GM19035 (cell line): ENCODE results near the gene HLCS.
"Not testable (repeated sequence)": the region's sequence is repeated elsewhere in the genome, so short reads cannot be mapped to it uniquely, and the experiment has no call there.

Source experiments
- ATAC-seq: cut with Tn5 transposase; IDR thresholded peaks from one replicate; pipeline ENCODE4 v1.9.1; 2021; ENCODE audit not compliant: unreplicated experiment

The HLCS gene

DNA sequence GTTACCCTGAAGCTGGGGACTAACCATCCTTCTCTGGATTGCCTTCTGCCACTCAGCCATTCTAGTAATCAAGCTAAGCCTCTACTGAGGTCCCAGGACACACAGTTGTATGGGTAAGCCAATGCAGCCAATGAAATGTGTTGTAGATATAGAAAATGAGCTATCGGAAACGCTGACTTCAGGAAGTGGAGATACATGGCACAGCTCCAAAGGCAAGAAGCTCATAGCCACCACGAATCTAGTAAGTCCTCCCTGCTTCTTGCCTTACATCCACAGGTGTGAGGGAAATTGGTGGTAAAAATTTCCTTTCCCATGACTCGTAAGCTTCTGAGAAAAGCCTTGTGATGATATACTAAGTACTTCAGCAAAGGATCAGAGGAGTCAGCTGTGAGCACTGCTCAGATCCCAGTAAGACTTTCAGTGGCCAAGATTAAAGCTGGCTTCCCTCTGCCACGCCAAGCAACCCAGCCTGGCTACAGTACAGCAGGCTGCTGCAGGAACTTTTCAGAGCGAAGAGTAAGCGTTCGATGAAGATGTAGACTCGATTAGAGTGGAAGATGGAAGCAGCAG, 149.8 kb downstream of the HLCS start:
- no peak for ATAC-seq

GRCh38 chr21:36816026-36816425, 150.4 kb downstream of the HLCS start:
- not testable (repeated sequence) for ATAC-seq

- no peak for ATAC-seq
Observed at GRCh38 chr21:36815284-36815683, 151.2 kb downstream of the HLCS start.

DNA sequence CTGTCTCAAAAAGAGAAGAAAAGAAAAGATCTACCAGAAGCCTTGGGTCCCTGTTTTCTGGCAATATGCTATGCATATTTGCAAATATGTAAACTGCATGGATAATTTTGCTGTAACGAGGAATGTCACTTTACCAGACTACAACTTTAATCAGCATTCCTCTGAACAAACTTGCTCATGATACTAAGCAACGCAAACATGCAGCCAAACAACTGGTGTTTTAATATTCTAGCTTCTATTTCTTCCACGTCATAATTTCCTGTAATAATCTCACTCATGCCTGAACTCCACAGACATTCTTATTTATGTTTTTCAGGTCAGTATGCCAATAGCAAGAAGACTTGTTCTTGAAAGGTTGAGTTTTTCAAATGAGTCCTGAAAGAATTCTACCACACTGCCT, 153.4 kb downstream of the HLCS start:
- no peak for ATAC-seq

DNA sequence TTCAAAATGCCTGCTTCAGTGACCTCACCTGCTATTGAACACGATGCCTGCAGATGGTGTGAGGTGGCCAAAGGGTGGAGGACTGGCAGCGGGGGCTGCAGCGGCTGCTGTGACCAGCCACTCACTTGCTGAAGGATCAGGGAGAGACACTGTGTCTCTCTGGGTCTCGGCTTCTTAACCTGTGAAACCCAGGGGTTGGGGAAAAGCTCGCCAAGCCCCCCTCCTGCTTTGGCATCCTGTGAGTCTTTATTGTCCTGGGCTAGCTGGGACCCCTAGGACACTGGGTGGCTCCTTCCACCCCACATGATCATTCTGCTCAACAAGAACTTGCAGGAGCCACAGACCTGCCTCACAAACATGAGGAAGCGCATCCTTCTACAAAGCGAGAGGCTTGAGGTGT, 154.7 kb downstream of the HLCS start:
- no peak for ATAC-seq

- no peak for ATAC-seq
Observed at GRCh38 chr21:36810443-36810842, 156.0 kb downstream of the HLCS start.

- no peak for ATAC-seq
Observed at GRCh38 chr21:36807422-36807928, 159.0 kb downstream of the HLCS start.

DNA sequence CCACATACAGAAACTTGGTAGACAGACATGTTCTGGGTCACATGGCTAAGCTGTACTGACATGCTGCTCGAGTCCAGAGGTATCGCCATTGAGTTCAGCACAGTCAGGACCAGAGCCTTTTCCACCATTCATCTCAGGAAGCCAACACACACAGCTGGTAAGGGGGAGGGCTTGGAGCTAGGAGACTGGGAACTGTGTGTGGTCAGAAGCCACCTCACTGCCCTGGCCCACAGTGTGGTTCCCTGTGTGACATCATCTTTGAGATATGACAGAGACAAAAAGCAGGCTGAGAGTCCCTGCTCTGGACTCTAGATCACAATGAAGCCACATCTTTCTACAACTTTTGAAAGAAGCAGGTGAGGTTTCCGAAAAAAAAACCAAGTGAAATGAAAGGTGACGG, 160.4 kb downstream of the HLCS start:
- no peak for ATAC-seq

GRCh38 chr21:36804874-36805611, 161.4 kb downstream of the HLCS start:
- no peak for ATAC-seq

DNA sequence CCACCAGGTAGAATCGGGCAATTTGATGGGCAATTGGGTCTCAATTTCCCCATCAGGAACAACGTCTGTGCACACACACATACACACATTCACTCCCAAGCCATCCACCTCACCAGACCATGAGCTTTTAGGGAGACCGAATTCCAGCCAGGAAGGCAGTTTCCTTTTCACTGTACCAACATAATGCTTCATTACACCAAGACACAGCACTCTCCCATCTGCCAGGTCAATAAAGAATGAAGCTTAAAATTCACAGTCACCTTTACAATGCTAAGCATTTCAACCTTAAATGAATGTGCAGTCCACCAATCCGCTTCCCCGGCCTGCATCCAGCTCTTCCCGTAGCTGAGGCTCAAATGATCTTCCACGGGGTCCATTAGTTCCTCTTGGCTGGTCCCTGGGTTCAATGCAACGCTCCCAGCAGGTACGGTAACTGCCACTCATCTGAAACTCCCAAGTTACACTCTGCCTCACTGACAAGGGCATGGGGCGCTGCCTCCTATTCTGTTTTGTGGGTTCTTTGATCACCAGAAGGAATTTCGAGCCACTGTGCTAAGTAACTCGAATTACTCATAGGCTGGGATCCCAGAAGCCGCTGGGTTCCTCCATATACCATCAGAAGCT, 162.5 kb downstream of the HLCS start:
- ATAC-seq, result no peak

DNA sequence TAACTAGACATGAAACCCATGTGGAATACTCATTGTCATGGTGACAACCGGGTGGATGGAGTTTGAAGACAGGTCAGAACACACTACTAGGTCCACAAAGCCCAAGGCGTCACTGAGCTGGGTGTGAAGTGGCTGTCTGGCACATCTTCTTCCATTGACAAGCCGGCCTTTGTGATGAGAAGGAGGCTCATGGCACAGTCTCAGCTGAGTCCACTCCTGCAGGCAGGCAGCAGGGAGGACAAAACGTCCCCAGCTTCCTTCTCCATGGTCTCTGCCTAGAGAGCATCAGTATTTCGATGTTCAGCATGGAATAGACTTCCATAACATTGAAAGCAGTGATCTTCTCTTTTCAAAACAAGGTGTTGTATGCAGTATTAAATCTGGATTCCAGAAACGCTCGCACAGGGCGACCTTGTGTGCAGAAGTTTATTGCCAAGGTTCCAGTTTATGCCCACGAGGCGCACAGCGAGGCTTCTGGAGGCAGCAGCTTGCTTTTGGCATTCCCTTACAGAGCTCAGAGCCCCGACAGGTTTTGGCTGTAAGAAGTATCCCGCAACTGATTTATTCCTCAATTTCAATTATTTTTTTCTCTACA, 163.3 kb downstream of the HLCS start:
- no peak for ATAC-seq

- ATAC-seq, result no peak
Observed at GRCh38 chr21:36800734-36801133, 165.7 kb downstream of the HLCS start.

GRCh38 chr21:36799869-36800268, 166.6 kb downstream of the HLCS start:
- ATAC-seq, result no peak

GRCh38 chr21:36798491-36798890, 168.0 kb downstream of the HLCS start:
- ATAC-seq, result no peak

- no peak for ATAC-seq
Observed at GRCh38 chr21:36796070-36796469, 170.4 kb downstream of the HLCS start.

DNA sequence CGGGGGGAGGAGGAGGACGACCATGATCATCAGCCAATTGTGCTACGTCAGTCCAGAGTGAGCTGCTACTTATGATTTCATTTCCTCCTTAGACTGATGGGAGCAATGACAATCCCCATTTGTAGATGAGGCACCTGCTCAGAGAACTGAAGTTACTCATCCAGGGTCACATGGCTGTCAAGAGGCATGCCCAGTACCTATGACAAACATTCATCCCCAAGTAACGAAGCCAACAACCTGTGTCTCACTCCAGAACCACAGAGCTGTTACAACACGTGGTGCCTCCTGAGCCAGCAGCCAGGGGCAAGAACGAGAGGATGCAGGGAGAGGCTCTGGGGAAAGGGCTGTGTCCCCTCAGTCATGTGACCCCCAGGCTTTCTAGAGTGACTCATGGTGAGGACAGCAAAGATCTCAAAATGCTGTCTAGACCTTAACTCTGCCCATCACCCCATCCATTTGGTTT, 173.9 kb downstream of the HLCS start:
- no peak for ATAC-seq

DNA sequence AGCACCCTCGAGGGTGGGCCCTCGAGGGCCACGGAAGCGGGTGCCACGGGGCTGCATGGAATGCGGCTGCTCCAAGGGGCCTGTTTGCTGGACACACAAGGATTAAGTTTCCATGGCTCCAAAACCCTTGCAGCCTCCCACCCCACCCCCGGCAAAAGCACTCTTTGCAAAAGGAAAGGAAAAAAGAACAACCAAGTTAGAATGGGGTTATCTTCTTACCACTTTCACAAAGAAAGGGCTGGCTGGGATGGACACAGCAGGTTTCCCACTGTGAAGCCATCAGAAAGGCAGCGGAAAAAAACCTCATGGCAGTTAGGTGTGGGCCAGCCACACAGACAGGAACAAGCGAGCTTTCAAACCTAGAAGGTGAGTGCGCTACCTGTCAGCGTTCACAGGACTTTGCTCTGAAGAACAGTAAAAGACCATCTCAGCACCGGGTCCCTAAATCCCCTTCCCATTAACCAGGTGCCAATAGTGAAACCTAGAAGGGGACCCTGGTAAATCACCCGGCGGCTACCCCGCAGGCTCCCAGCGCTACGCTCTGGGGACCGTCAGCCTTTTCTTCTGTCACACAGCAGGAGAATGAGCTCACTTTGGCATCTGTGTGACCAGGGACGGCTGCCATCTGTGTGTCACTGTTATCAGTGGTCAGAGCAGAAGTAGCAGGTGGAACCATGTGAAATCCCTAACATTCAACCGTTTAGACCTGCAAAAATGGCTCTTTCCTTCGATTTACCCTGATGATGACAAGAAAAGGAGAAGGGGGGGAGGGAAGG, 174.6 kb downstream of the HLCS start:
- no peak for ATAC-seq

DNA sequence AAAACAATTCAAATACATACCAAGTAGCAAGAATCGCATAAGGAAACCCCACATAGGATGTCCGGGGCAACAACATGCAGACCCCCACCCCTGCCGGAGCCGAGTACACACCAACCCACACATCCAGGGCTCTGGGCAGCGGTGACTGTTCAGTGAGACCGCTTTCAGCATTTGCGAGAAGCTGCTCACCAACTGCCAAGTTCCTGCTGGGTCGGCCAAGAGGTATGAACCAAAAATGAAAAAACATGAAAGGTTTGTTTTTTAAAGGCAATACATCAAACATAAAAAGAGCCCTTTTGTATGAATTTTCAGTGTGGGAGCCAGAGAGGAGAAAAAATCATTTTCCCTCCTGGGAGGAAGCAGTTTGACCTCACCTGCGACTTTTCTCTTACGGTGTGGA, 175.3 kb downstream of the HLCS start:
- ATAC-seq, result no peak

DNA sequence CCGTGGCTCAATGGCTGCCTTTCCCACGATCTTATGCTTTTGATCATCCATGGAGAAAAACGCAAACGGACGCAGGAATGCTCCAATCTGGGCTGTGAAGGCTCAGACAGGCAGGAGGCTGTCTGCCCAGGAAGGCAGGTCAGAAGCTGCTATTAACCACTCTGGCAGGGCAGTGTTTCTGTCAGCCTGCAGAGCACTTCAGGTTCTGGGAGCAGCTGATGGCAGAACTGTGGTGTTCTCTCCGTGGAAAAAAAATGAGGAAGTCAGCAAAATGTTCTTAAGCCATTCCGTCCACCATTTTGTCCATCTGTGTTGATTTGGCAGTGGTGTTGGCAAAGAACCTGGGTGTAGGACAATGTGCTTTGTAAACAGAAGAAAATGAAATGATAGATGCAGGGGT, 175.9 kb downstream of the HLCS start:
- ATAC-seq, result no peak

- ATAC-seq, result no peak
Observed at GRCh38 chr21:36788120-36788638, 178.3 kb downstream of the HLCS start.

DNA sequence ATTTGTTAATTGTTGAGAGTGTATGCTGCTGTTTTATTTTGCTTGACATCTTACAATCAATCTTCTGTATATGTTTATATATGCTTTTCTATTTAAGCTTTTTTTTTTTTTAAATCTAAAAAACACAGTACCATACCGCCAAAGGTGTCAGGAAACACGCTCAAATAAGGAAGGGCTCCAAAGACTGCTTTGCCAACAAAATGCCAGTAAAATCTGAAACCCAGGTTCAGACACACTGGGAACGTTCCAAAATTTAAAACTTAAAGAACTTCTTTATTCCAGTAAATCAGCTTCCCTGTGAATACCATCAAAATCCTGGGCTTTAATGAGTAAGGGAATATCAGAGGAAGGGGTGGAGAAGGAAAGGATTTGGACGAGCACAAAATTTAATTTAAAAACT, 180.3 kb downstream of the HLCS start:
- ATAC-seq, result no peak
